ENCODE measurements around the gene TCEA3. TPM values are rescaled to one million over a fixed set of nuclear protein-coding genes. Genes with fewer than 3 reads are reported as not detected.

Gene TCEA3
- total RNA-seq, 4 donors from 2014 or later, result 64.6 to 125 (median 104) TPM

GRCh38 chr1:23393706-23394105 is 30.8 kb downstream of the TCEA3 start:
- no peak overlapping the region for H3K4me3 ChIP-seq
- DNase-seq, result no peak
- peaks cover 0 to 9% (median 0%) of the 10 kb centered on the region in 3 donors for H3K36me3 ChIP-seq

DNA sequence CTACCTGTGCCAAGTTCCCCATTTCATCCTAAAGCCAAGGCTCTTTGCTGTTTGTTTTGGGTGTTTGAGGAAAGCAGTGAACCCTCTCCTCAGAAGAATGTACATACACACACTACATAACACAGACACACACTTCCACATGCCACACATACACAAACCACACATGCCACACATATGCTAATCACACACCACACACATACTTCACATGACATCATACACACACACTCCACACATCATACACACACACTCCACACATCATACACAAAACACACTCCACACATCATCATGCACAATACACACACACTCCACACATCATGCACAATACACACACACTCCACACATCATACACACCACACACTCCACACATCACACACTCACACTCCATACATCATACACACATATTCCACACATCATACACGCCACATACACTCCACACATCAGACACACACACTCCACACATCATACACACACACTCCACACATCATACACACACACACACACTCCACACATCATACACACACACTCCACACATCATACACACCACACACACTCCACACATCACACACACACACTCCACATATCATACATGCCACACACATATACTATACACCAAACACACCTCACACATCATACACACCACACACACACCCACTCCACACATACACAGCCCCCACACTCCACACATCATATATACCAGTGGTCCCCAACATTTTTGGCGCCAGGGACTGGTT is 32.3 kb downstream of the TCEA3 start:
- no peak for DNase-seq
- no peak for TF ChIP-seq CTCF (IDR thresholded peaks at IDR 0.05)
- TF ChIP-seq POLR2A (IDR thresholded peaks at IDR 0.05), result no peak
- Histone ChIP-seq H3K9me3 (no peaks in the 10 kb centered on the region), H3K4me3 (no peak overlapping the region), H3K36me3 (peaks cover 0 to 9% (median 0%) of the 10 kb centered on the region in 3 donors), H3K4me1 (peaks cover 0 to 8% (median 0%) of the 10 kb centered on the region in 4 donors), H3K27ac (no peak overlapping the region), H3K27me3 (no peaks in the 10 kb centered on the region)

More at GRCh38 chr1:23393706-23394105, 30.8 kb downstream of the TCEA3 start:
- TF ChIP-seq CTCF (IDR thresholded peaks at IDR 0.05) (no peak), POLR2A (IDR thresholded peaks at IDR 0.05) (no peak)
- no peaks in the 10 kb centered on the region for H3K27me3 ChIP-seq
- H3K9me3 ChIP-seq, result no peaks in the 10 kb centered on the region
- H3K4me1 ChIP-seq, result peaks cover 0 to 8% (median 0%) of the 10 kb centered on the region in 4 donors
- peak overlapping the region; percentile 39 to 84 (median 66) for H3K27ac ChIP-seq

- TF ChIP-seq POLR2A (IDR thresholded peaks at IDR 0.05) (no peak), CTCF (IDR thresholded peaks at IDR 0.05) (no peak)
- no peak overlapping the region for H3K27ac ChIP-seq
- H3K4me3 ChIP-seq, result no peak overlapping the region
- DNase-seq, result no peak
- H3K4me1 ChIP-seq, result peaks cover 0 to 8% (median 0%) of the 10 kb centered on the region in 4 donors
- H3K36me3 ChIP-seq, result no peaks in the 10 kb centered on the region
- no peaks in the 10 kb centered on the region for H3K27me3 ChIP-seq
- no peaks in the 10 kb centered on the region for H3K9me3 ChIP-seq
Observed at GRCh38 chr1:23389837-23390321, 34.7 kb downstream of the TCEA3 start.

- H3K27me3 ChIP-seq, result no peaks in the 10 kb centered on the region
- no peaks in the 10 kb centered on the region for H3K9me3 ChIP-seq
- H3K4me1 ChIP-seq, result peaks cover 0 to 16% (median 0%) of the 10 kb centered on the region in 4 donors
- TF ChIP-seq POLR2A (IDR thresholded peaks at IDR 0.05), result no peak
- TF ChIP-seq CTCF (IDR thresholded peaks at IDR 0.05), result no peak
- H3K27ac ChIP-seq, result no peak overlapping the region
- H3K4me3 ChIP-seq, result no peak overlapping the region
- H3K36me3 ChIP-seq, result no peaks in the 10 kb centered on the region
- no peak for DNase-seq
Observed at GRCh38 chr1:23387494-23387893, 37.1 kb downstream of the TCEA3 start.

DNA sequence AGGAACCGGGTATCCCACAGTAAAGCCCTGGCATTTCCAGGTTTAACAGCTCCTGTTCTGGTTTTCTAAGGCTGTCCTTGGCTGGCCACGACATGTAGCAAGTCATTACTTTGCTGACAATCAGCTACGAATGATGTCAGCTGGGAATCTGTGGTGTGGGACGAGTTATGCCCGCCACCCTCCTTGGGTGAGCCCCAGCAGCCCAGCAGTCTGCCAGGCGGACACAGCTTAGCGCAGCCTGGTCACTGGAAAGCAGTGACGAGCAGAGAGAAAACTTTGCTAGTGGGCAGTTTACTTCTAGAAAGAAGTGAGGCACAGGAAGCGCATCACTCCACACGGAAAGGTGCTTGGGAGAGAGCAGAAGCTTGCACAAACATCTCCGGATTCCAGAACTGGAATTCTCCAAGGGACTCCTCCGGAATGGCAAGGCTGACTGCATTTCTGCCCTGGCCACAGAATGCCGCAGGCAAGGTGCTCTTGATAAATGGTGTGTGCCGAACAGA is 39.4 kb downstream of the TCEA3 start:
- Histone ChIP-seq H3K9me3 (no peaks in the 10 kb centered on the region), H3K4me1 (peaks cover 0 to 19% (median 0%) of the 10 kb centered on the region in 4 donors), H3K27ac (peak overlapping the region in 2 of 4 donors; percentile 4 to 70), H3K36me3 (no peaks in the 10 kb centered on the region), H3K4me3 (no peak overlapping the region), H3K27me3 (no peaks in the 10 kb centered on the region)
- no peak for DNase-seq
- TF ChIP-seq CTCF (IDR thresholded peaks at IDR 0.05), result no peak
- TF ChIP-seq POLR2A (IDR thresholded peaks at IDR 0.05), result no peak
